HepG2 (cell line): ENCODE data around the gene C1orf141. TPM values are rescaled to one million over a fixed set of nuclear protein-coding genes. Genes with fewer than 3 reads are reported as not detected.
A peak's percentile ranks its signal among the peaks of the same experiment; 100 is the strongest.

ENCODE experiments used
- CAMTA2 ChIP-seq: sonication (generic); formaldehyde crosslinking; IDR thresholded peaks from 2 replicates; pipeline ENCODE4 v1.4.0; 2020; ENCODE audit warnings: mild to moderate bottlenecking, missing genetic modification reagents, borderline replicate concordance
- CREM ChIP-seq, 2 experiments: sonication (generic) in 1 of 2; formaldehyde crosslinking in 1 of 2; IDR thresholded peaks; 2 replicates each; pipeline versions ENCODE4 v1.4.0 to v1.6.1; 2016 to 2020; ENCODE audit warnings: antibody characterized with exemption in 1 of 2, mild to moderate bottlenecking in 1 of 2, missing genetic modification reagents in 1 of 2
- GATAD2A ChIP-seq: IDR thresholded peaks from 2 replicates; pipeline ENCODE4 v1.6.1; 2016
- HNF4G ChIP-seq, 2 experiments: sonication (generic) in 1 of 2; formaldehyde crosslinking in 1 of 2; IDR thresholded peaks; 2 replicates each; pipeline versions ENCODE4 v1.4.0 to v1.6.1; 2011 to 2020; ENCODE audit warnings: borderline replicate concordance in 2 of 2, low read depth in 2 of 2, mild to moderate bottlenecking in 2 of 2, low read length in 1 of 2, missing genetic modification reagents in 1 of 2, moderate library complexity in 1 of 2
- HOXA3 ChIP-seq: sonication (generic); formaldehyde crosslinking; IDR thresholded peaks from 2 replicates; pipeline ENCODE4 v1.5.0; 2020; ENCODE audit warnings: missing genetic modification reagents
- RAD21 ChIP-seq: fragments of 450-650 bp; formaldehyde crosslinking; IDR thresholded peaks from 2 replicates; pipeline ENCODE4 v1.5.0; 2020; ENCODE audit warnings: mild to moderate bottlenecking
- RORA ChIP-seq: sonication (generic); formaldehyde crosslinking; IDR thresholded peaks from 2 replicates; pipeline ENCODE4 v1.5.0; 2020; ENCODE audit warnings: mild to moderate bottlenecking, missing genetic modification reagents, moderate library complexity
- SCMH1 ChIP-seq: sonication (generic); formaldehyde crosslinking; IDR thresholded peaks from 2 replicates; pipeline ENCODE4 v1.9.0; 2021; ENCODE audit warnings: missing genetic modification reagents, mild to moderate bottlenecking, borderline replicate concordance
- TSC22D2 ChIP-seq: sonication (generic); formaldehyde crosslinking; IDR thresholded peaks from 2 replicates; pipeline ENCODE4 v1.5.1; 2020; ENCODE audit warnings: missing genetic modification reagents, mild to moderate bottlenecking, borderline replicate concordance
- ZNF33B ChIP-seq: sonication (generic); formaldehyde crosslinking; IDR thresholded peaks from 2 replicates; pipeline ENCODE4 v1.5.1; 2020; ENCODE audit warnings: mild to moderate bottlenecking, missing genetic modification reagents
- ZNF383 ChIP-seq: sonication (generic); formaldehyde crosslinking; IDR thresholded peaks from 2 replicates; pipeline ENCODE4 v1.4.0; 2020; ENCODE audit warnings: missing genetic modification reagents, mild to moderate bottlenecking, borderline replicate concordance
- ZNF431 ChIP-seq: sonication (generic); formaldehyde crosslinking; IDR thresholded peaks from 2 replicates; pipeline ENCODE4 v1.9.0; 2022; ENCODE audit warnings: missing genetic modification reagents, low read depth, mild to moderate bottlenecking, borderline replicate concordance
- ZNF543 ChIP-seq: sonication (generic); formaldehyde crosslinking; IDR thresholded peaks from 2 replicates; pipeline ENCODE4 v1.4.0; 2020; ENCODE audit warnings: mild to moderate bottlenecking, missing genetic modification reagents
- ZNF572 ChIP-seq: sonication (generic); formaldehyde crosslinking; IDR thresholded peaks from 2 replicates; pipeline ENCODE4 v1.5.1; 2020; ENCODE audit warnings: mild to moderate bottlenecking, missing genetic modification reagents
- polyA plus RNA-seq, 8 experiments: library from polyadenylated mRNA; depleted of rRNA in 3 of 8; stranded (reverse) in 7 of 8; unstranded in 1 of 8; fragments of >200 nt; fragmentation: Illumina TruSeq in 4 of 8; extraction: Trizol in 4 of 8; gene quantifications; 2 replicates each; pipeline versions ENCODE4 v1.2.1 to v1.2.3, GENCODE V29; 2011 to 2016; ENCODE audit warnings: low read depth in 4 of 8, missing spikeins in 1 of 8, mixed read lengths in 1 of 8; ENCODE audit not compliant: insufficient read depth in 1 of 8
- total RNA-seq, 5 experiments: library from RNA; depleted of rRNA; stranded (reverse); fragments of >200 nt; fragmentation: Illumina TruSeq; extraction: Trizol; gene quantifications; 2 replicates each; pipeline ENCODE4 v1.2.3, GENCODE V29; 2016; ENCODE audit warnings: low read depth in 1 of 5
- TF ChIP-seq, protein P1 (sequence below): sonication (generic); formaldehyde crosslinking; IDR thresholded peaks from 2 replicates; pipeline ENCODE4 v1.8.0; 2022; ENCODE audit warnings: missing genetic modification reagents, mild to moderate bottlenecking, moderate library complexity, borderline replicate concordance
- TF ChIP-seq, protein P2 (sequence below): sonication (generic); formaldehyde crosslinking; IDR thresholded peaks from 2 replicates; pipeline ENCODE4 v1.4.0; 2020; ENCODE audit warnings: mild to moderate bottlenecking, missing genetic modification reagents
- TF ChIP-seq, protein P3 (sequence below): sonication (generic); formaldehyde crosslinking; IDR thresholded peaks from 2 replicates; pipeline ENCODE4 v1.5.0; 2020; ENCODE audit warnings: mild to moderate bottlenecking, missing genetic modification reagents, borderline replicate concordance
- TF ChIP-seq, protein P4 (sequence below): sonication (generic); formaldehyde crosslinking; IDR thresholded peaks from 2 replicates; pipeline ENCODE4 v1.9.0; 2021; ENCODE audit warnings: missing genetic modification reagents, mild to moderate bottlenecking, borderline replicate concordance
- TF ChIP-seq, protein P5 (sequence below): sonication (generic); formaldehyde crosslinking; IDR thresholded peaks from 2 replicates; pipeline ENCODE4 v1.5.0; 2020; ENCODE audit warnings: missing genetic modification reagents

The C1orf141 gene
- total and polyA plus RNA-seq, 2 of the 13 experiments (the other 11 are each of a cell fraction or from before 2014, with no cell fraction given): not detected

DNA sequence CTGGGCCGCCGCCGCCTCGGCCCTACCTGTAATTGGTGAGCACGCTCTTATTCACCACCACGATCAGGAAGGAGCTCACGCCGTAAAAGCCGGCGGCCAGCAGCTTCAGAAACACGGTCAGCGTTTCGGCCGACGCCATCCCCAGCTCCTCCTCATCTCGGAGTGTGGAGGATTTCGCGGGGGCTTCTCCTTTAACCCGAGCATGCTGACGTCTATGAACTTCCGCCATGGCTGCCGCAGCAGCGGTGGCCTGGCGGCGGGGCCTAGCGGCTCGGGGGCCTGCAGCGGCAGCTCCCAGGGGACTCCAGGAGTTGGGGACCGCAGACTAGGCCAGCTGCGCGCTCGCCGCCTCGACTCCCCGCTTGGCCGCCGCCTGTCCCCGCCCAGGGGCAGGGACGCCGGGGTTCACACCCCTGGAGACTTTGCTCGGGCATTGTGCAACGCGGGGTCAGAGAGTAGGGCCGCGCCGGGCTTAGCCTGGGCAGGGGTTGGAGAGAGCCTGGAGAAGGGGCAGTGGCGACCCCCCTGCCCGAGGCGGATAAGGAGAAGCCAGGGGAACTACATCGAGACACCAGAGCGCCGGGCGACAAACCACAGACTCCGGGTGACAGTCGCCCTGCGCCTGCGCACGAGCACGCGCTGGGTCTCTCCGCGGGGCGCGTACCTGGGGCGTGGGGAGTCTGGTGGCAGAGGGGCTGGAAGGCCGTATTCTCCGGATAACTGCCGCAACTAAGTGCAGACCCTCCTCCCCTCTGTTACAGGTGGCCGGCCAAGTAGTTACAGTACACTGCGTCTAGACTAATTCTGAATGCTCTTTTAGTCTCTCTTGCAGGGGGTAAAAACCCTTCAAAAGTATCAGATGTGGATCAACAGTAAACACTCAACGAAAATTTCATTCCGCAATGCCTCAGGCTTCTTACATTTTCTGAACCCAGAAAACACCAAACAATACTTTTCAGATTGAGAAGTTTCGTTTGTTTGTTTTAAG, 80.7 kb downstream of the C1orf141 start, which contains the start of gene SLC35D1 (continued):
- TF ChIP-seq, protein P1, sequence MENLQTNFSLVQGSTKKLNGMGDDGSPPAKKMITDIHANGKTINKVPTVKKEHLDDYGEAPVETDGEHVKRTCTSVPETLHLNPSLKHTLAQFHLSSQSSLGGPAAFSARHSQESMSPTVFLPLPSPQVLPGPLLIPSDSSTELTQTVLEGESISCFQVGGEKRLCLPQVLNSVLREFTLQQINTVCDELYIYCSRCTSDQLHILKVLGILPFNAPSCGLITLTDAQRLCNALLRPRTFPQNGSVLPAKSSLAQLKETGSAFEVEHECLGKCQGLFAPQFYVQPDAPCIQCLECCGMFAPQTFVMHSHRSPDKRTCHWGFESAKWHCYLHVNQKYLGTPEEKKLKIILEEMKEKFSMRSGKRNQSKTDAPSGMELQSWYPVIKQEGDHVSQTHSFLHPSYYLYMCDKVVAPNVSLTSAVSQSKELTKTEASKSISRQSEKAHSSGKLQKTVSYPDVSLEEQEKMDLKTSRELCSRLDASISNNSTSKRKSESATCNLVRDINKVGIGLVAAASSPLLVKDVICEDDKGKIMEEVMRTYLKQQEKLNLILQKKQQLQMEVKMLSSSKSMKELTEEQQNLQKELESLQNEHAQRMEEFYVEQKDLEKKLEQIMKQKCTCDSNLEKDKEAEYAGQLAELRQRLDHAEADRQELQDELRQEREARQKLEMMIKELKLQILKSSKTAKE: peak; percentile 88
- peak; percentile 96; the same call in 1 of the 2 replicates for TF ChIP-seq CAMTA2
- peak; percentile 93 for TF ChIP-seq HNF4G (IDR thresholded peaks at IDR 0.05; ENCODE audit: borderline replicate concordance, low read depth, low read length)
- peak; percentile 92 for TF ChIP-seq HNF4G (CRISPR knock-in tag; IDR thresholded peaks at IDR 0.05; ENCODE audit: borderline replicate concordance, low read depth)
- no peak for TF ChIP-seq ZNF431 (CRISPR knock-in tag)
- TF ChIP-seq, protein P2, sequence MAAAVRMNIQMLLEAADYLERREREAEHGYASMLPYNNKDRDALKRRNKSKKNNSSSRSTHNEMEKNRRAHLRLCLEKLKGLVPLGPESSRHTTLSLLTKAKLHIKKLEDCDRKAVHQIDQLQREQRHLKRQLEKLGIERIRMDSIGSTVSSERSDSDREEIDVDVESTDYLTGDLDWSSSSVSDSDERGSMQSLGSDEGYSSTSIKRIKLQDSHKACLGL: peak; percentile 90
- no peak for TF ChIP-seq SCMH1 (CRISPR knock-in tag)
- TF ChIP-seq, protein P3, sequence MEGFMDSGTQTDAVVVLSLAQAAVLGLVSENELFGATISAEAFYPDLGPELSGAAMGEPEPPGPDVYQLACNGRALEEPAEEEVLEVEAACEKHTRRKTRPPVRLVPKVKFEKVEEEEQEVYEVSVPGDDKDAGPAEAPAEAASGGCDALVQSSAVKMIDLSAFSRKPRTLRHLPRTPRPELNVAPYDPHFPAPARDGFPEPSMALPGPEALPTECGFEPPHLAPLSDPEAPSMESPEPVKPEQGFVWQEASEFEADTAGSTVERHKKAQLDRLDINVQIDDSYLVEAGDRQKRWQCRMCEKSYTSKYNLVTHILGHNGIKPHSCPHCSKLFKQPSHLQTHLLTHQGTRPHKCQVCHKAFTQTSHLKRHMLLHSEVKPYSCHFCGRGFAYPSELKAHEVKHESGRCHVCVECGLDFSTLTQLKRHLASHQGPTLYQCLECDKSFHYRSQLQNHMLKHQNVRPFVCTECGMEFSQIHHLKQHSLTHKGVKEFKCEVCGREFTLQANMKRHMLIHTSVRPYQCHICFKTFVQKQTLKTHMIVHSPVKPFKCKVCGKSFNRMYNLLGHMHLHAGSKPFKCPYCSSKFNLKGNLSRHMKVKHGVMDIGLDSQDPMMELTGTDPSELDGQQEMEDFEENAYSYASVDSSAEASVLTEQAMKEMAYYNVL: peak; percentile 93
- no peak for TF ChIP-seq ZNF572 (CRISPR knock-in tag)
- TF ChIP-seq HOXA3 (CRISPR knock-in tag): peak; percentile 68; the same call in 1 of the 2 replicates
- TF ChIP-seq GATAD2A (CRISPR knock-in tag): peak; percentile 78
- peak; percentile 30; the same call in 1 of the 2 replicates for TF ChIP-seq RAD21
- no peak for TF ChIP-seq RORA (CRISPR knock-in tag)
- TF ChIP-seq TSC22D2 (CRISPR knock-in tag): 0 out of 2 replicates have a peak, but pooled peaks have one; percentile 78
- TF ChIP-seq, protein P4, sequence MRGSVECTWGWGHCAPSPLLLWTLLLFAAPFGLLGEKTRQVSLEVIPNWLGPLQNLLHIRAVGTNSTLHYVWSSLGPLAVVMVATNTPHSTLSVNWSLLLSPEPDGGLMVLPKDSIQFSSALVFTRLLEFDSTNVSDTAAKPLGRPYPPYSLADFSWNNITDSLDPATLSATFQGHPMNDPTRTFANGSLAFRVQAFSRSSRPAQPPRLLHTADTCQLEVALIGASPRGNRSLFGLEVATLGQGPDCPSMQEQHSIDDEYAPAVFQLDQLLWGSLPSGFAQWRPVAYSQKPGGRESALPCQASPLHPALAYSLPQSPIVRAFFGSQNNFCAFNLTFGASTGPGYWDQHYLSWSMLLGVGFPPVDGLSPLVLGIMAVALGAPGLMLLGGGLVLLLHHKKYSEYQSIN (CRISPR knock-in tag): no peak
- TF ChIP-seq ZNF33B (CRISPR knock-in tag): peak; percentile 81; the same call in 1 of the 2 replicates
- TF ChIP-seq, protein P5, sequence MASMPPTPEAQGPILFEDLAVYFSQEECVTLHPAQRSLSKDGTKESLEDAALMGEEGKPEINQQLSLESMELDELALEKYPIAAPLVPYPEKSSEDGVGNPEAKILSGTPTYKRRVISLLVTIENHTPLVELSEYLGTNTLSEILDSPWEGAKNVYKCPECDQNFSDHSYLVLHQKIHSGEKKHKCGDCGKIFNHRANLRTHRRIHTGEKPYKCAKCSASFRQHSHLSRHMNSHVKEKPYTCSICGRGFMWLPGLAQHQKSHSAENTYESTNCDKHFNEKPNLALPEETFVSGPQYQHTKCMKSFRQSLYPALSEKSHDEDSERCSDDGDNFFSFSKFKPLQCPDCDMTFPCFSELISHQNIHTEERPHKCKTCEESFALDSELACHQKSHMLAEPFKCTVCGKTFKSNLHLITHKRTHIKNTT (CRISPR knock-in tag): no peak
- peak; percentile 68 for TF ChIP-seq ZNF543 (CRISPR knock-in tag)
- TF ChIP-seq CREM (IDR thresholded peaks at IDR 0.05): peak; percentile 37; the same call in 1 of the 2 replicates
- TF ChIP-seq CREM (CRISPR knock-in tag; IDR thresholded peaks at IDR 0.05): no peak
- no peak for TF ChIP-seq ZNF383 (CRISPR knock-in tag)
